Measurements from ENCODE around the gene NIT1. TPM values are rescaled to one million over a fixed set of nuclear protein-coding genes. Genes with fewer than 3 reads are reported as not detected.
A peak's percentile ranks its signal among the peaks of the same experiment; 100 is the strongest.

Gene NIT1
- total RNA-seq, 1 donor from 2014 or later, result 32.7 TPM

DNA sequence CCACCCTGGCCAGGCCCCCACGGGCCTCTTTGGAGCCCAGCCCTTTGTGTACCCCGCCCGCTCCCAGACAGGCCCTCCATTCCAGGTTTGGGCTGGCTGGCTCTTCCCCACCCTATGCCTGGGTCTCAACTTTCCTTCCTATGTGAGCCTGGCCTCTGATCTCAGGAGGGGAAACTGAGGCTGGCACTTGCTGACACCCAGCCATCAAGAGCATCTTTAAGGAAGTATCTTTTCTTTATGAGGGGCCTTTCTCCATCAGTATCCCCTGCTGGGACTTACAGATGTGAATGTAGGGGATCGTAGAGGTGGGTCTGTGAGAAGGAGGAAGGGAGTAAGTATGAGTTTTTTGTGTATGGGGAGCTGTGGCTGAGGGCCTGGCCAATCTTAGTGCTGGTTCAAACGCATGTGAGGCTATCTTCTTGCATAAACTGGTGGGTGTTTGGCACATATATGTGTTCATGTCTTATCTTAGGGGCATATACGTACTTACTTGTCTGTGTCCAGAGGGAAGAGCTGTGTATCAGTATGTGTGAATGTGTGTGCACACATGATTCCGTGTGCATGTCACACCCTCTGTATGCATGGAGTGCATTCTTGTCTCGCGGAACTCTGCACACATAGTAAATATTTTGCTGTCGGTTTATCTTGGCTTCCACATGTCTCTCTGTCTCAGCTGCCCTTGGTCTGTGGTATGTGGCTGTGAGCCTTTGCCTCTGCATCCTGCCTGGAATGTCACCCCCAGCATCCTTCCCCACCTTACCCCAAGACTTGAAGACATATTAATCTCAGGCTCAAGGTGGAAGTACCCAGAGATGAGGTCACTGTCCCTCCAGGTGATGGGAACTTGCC lies 33.9 kb upstream of the NIT1 start:
- DNase-seq (ENCODE audit: low spot score), result no peak

DNA sequence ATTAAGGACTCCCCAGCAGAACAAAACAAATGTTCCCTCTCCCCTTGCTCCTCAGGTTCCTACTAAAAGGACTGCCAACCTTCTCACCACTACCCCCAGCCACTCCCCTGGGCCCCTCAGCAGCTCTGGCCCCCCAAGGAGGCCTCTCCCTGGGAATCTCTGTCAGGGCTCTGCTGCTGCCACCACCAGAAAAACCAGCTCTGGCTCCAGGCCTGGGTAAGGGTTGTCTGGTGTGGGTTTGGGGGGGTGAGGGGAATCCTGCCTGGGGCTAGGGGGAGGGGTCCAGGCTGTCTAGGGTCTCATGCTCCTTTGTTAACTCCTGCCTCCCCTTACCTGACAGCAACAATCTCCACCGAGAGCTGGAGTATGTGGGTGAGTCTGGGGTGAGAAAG lies 33.3 kb upstream of the NIT1 start:
- no peak for DNase-seq (ENCODE audit: low spot score)

DNA sequence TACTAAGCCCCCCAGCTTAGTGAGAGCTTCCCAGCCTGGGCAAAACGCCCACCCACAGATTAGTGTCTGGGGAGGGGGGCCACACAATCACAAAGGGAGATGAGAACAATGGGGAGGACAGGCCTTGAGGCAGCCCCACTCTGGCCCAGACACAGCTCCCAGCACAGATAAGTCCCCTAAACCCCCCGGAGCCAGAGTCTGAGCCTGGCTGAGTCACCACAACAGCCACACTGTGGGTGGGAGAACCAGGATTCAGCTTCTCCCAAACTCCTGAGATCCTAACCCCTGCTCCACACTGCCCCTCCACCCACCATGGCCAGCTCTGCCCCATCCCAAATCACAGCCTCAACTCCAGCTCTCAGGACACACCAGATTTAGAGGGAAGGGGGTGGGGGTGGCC lies 32.7 kb upstream of the NIT1 start:
- DNase-seq (ENCODE audit: low spot score), result no peak

DNA sequence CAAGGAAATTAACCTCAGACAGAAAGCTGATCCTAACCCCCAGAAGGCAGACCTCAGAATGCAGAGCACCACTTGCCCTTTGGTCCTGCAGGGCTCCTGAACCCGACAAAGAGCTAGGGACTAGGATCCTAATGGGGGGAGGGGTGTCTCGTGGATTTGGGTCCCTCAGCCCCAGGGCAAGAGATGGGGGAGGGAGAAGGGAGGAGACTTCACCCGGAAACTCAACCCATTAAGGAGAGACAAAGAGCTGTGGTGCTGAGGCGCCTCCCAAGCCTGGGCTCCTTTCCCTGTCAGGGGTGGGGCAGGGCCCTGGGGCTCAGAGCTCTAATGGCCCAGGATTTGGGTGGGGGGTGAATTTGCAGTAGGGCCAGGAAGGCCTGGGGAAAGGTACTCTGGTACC lies 31.4 kb upstream of the NIT1 start:
- DNase-seq (ENCODE audit: low spot score), result no peak

DNA sequence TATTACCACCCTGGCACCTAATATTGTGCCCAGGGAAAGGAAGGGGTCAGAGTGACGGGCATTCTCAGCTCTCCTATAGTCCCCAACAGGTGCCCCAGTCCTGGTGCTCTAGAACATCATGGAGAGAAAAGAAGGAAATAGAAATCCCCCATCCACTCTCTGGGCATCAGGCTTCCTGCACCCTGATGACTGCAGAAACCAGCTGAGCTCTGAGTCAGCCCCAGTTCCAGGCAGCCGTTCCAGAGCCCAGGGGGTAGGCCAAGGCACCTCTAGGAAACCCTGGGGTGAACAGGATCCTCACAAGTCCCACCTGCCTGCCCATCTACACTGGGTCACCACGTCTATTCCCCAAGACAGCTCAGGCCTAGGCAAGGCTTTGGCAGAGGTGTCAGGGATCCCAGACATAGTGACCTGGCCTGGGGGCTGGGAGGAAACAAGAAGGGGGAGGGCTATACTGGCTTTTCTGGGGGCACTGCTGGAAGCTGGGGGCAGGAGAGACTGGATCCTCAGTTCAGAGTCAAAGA lies 29.3 kb upstream of the NIT1 start:
- no peak for DNase-seq (ENCODE audit: low spot score)

DNA sequence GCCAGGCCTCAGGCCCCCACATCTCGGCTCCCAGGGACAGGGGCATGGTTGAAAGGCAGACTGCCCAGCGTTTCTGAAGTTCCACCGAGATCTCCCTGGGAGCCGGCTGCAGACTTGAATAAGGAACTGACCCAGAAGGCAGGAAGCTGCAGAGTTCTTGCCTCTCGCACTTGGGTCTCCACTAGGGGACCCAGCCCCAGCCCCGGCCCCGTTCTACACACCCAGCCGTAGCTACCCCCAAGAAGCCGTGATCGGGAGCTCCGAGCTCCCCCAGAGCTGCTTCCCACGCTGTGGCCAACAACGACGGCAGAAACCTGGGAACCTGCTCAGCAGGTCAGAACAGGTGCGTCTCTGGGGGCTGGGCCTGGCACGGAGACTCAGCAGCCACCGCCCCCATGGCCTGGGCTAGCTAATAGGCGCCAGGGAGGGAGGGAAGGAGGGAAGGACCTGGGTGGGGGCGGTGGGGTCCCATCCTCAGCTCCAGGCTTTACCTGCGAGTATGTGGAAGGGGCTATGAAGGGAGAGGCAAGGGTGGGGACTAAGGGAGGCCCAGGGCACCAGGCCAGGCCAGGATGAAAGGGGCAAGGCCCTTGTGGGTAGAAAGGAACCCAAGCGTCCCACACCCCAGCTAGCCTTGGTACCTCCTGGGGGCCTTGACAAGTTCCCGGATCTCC lies 28.5 kb upstream of the NIT1 start, which contains the start of gene NECTIN4:
Gene NECTIN4 (minus strand): TSS at position 308 of the 674 bp plus-strand sequence. CDS start 262 bp downstream, at position 46.
- peak; percentile 69 for DNase-seq (ENCODE audit: low spot score)

DNA sequence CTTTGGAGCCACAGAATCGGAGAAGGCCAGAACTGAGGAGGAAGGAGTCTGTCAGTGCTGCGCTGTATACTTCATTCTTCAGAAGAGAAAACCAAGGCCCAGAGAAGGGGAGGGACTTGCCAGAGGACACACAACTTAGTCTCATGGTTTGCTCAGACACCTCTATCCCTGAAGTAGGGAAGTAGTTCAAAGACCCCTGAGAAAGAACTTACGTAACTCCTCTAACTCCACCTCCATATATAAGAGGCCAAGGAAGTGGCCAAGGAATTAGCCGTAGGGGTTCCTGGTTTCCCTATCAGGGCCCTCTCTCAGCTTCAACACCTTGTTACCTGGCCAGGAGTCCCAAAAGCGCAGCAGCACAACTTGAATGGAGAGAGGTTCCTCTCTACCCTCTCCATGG lies 28.0 kb upstream of the NIT1 start:
- peak; percentile 3 for DNase-seq (ENCODE audit: low spot score)

DNA sequence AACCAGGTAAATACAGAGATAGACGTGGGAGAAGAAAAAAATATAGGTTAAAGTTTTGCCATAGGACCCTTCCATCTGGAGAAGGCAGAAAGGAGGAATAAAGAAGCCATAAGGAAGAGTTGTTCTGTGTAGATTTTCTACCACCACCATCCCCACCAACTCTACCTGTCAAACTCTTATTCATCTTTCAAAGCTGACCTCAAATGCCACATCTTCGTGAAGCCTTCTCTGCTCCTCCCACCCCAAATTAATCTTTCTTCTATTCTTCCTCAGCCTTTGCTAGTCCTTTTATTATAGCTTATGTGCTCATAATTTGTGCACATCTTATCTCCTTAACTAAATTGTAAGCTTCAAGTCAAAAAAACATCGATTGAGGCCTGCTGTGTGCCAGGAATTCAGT lies 27.3 kb upstream of the NIT1 start:
- no peak for DNase-seq (ENCODE audit: low spot score)

DNA sequence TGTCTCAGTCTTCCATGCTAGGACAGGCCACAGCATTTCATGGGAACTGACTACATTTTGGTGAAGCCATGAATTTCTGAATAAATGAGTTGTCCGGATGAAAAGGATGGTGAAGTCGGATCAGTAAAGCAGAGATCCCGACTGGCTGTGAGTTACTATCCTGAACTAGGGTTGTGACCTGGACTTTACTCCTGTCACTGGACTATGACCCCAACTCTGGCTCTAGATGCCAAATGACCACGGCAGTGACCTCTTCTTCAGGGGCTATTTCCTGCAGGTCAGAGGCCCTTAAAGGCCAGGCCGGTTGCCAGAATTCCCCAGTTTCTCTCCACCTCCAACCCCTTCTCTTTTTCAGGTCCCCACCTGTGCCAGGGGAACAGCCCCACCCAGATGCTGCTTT lies 26.8 kb upstream of the NIT1 start:
- peak; percentile 59 for DNase-seq (ENCODE audit: low spot score)

DNA sequence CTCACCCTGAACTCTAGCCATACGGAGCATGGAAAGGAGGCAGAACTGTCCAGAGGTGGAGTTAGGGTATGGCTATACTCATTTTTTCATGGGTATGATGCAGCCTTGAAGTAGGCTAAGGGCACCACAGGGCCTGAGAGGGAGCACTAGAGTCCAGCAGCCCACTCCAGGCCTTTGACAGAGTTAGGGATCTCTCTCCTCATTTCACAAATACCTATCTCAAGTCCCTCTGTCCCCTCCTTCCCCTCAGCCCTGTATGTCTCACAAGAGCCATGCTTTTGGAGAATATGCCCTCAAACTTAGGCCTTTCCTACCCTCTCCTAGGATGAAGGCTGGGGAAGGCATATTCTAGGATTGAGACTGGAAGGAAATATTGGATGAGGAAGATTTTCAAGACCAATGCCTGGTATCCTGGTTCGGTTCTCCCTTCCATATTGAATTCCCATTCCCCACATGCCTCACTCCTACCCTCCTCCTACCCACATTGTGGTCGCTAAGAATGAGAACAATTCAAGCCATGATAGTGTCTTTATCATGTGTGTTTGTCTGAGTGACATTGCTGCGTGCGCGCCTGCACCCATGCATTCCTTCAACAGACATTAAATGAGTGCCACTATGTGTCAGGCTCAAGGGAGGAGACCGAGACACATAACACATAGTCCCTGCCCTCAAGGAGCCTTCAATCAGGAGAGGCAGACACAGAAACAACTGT lies 26.0 kb upstream of the NIT1 start:
- DNase-seq (ENCODE audit: low spot score), result peak; percentile 33

DNA sequence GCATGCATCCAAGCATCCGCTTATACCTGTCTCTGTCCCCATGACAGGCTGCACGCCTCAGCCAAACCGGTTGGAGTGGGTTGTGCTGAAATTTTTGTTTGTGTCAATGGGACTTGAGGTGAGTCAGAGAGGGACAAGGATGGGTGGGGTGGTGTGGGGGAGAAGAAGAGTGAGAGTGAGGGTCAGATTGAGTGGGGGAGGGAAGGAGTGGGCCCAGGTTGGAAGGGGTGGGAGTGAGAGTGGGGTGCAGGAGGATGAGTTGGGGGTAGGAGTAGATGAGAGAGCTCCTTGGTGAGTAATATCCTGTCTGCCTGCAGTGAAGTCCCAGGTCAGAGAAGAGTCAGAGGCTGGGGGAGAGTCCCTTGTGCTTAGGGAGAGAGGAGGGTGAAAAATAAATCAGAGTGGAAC lies 25.3 kb upstream of the NIT1 start:
- peak; percentile 69 for DNase-seq (ENCODE audit: low spot score)

DNA sequence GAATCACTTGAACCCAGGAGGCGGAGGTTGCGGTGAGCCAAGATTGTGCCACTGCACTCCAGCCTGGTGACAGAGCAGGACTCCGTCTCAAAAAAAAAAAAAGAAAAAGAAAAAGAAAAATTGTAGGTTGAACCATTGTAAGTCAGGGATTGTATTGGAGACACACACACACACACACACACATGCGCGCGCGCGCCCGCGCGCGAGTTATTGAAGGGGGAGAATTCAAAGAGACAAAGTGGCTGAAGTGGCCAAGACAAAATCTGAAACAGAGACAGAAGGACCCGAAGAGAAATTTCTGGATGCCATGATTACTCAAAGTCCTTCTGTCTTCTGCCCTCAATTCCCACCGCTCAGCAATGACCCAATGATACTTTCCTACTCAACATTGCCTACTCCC lies 23.4 kb upstream of the NIT1 start:
- DNase-seq (ENCODE audit: low spot score), result peak; percentile 39

DNA sequence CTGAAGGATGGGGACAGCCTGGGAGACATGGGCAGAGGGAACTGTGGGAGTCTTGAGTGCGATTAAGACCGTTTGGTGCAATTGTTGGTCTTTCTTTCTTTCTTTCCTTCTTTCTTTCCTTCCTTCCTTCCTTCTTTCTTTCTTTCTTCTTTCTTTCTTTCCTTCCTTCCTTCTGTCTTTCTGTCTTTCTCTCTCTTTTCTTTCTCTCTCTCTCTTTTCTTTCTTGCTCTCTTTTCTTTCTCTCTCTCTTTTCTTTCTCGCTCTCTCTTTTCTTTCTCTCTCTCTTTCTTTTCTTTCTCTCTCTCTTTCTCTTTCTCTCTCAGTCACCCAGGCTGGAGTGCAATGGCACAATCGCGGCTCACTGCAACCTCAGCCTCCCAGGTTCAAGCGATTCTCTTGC lies 22.7 kb upstream of the NIT1 start:
- no peak for DNase-seq (ENCODE audit: low spot score)

DNA sequence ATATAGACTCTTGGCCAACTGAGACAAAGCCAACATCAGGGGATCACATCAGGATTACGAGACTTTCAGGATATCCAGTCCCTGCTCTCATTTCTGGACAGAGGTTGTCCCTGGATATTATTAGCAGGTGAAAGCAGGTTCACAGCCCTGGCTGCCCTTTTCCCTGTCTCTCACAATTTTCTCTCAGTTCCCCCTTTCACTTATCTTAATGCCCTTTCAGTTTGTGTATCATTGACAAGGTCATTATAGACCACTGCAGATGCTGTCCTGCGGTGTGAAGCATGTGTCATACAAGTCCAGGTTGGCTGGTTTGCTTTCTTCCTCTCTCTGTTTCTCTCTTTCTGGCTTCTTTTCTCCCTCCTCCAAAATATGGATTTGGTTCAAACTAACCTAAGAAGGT lies 21.9 kb upstream of the NIT1 start:
- no peak for DNase-seq (ENCODE audit: low spot score)

DNA sequence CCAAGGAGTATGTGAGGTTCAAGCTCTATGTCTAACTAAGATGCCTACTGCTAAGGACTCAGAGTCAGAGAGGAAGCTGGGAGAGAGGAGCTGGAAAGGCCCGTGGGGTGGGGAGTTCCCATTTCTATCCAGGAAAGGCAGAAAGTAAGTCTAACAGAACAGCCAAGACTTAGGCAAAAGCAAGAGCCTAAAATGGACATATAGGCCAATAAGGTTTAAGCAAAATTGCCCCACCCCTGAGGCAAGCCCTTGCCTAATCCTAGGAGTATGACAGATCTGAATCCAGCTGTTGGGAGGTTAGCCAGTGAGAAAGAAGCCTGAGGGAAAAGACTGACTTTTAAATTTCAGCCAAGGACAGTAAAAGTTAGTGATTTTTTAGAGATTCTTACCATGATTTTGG lies 21.4 kb upstream of the NIT1 start:
- peak; percentile 20 for DNase-seq (ENCODE audit: low spot score)

DNA sequence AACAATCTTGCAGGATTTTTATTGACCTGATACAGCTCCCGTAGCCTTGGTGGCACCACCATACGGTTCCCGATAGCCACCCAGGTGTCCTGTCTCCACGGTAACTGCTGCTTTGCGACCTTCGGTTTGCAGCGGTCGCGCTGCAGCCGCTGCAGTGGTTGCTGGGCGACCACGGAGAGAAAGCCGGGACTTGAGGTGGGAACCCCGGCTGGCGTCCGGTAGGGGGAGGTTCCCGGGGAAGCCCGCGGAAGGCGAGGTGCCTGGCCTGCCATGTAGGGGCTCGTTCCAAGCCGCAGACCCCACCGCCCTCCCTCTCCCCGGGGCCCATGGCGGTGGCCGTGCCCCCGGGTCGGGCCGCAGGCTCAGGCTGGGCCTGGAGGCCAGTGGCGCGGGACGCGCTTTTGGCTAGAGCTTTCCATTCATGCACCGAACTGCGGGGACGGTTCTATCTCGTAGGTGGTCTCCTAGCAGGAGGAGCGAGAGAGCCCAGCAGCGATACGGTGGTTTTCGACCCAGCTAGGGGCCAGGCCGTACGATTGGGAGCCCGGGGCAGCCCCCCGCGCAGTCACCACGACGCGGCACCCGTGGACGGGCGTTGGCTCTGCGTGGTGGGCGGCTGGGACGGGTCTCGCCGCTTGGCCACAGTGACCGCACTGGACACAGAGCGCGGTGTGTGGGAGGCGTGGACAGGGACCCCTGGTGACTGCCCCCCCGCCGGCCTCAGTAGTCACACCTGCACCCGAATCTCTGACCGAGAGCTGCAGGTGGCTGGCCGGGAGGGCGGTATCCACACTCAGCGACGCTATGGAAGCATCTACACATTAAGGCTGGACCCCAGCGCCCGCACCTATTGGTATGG lies 19.5 kb upstream of the NIT1 start, which contains the start of gene KLHDC9:
Gene KLHDC9 (plus strand): TSS at position 152 of the 859 bp plus-strand sequence. CDS start 175 bp downstream, at position 327.
- DNase-seq (ENCODE audit: low spot score), result peak; percentile 90

DNA sequence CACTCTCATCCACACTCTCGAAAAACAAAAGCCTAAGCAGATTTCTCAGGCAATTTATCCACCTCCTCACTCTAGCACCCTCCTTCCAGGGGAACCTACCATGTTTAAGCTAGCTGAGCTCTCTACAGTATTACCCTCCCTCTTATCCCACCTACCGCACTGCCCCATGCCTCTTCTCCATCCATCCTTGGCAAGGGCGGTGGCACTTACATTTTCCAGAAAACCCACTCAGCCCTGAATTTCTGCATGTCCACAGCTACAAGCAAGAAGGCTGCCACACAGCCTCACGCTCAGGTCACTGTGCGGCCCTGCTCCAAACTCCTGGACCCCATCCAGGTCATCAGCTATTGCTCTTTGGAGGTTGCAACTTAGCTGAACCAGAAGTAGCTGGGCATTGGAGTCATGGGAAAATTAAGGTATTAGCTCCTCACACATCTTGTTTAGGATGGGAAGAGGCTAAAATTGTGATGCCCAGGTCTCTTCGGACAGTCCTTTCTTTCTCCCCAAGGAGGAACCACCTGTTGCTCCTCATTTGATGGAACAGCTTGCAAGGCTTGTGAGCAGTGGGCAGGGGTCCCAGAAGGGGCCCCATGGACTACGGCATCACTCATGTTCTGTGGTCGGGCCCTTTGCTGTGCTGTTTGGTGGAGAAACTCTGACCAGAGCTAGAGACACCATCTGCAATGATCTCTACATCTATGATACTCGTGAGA lies 18.7 kb upstream of the NIT1 start:
- peak; percentile 62 for DNase-seq (ENCODE audit: low spot score)

DNA sequence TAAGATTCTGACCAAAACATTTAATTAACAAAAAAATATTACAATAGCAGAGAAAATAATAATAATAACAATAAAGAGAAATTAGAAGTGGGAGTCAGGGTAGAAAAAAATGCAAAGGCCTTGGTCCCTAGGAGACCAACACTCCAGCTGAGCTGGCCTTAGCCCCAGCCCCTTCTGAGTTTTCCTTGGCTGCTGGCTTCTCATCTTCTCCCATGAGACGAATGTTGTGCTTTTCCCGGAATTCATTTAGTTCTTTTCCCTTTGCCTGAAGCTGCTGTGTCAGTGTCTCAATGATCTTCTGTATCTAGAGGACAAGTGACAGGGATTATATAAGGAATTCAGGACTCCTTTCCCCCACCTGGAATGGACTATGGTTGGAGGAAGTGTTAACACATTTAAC lies 17.3 kb upstream of the NIT1 start:
- DNase-seq (ENCODE audit: low spot score), result peak; percentile 22

DNA sequence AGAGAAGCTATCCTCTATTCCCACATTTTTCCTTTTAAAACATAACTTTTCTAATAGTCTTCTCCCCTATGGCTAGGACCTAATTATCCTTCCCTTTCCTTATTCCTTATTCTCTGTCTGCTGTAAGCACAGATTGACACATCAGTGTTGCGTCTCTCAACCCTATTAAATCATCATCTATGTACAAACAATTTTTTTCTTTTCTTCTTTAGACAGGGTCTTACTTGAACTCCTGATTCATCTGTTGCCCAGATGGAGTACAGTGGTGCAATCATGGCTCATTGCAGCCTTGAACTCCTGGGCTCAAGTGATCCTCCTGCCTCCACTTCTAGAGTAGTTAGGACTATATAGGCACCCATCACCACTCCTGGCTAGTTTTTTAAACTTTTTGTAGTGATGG lies 11.5 kb upstream of the NIT1 start:
- no peak for DNase-seq (ENCODE audit: low spot score)

DNA sequence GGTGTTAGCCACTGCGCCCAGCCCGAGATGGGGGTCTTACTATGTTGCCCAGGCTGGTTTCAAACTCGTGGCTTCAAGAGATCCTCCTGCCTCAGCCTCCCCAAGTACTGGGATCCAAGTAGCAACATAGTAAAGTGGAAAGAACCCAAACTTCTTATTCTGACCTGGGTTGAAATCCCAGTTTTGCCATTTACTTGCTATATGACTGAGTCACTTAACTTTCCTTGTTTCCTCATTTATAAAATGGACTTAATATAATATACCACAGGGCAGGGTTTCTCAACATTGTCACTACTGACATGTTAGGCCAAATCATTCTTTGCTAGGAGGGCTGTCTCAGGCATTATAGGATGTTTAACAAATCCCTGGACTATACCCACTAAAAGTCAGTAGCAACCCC lies 6.8 kb upstream of the NIT1 start:
- no peak for DNase-seq (ENCODE audit: low spot score)
